Smooth muscle cell of the coronary artery (primary cell): ENCODE results near the gene DZIP1L. TPM values are rescaled to one million over a fixed set of nuclear protein-coding genes. Genes with fewer than 3 reads are reported as not detected.

Experiments
- total RNA-seq: library from RNA; depleted of rRNA; stranded (reverse); fragments of >200 nt; gene quantifications from 2 replicates; pipeline ENCODE4 v1.2.3, GENCODE V29; 2014; ENCODE audit warnings: low replicate concordance

The DZIP1L gene, protein sequence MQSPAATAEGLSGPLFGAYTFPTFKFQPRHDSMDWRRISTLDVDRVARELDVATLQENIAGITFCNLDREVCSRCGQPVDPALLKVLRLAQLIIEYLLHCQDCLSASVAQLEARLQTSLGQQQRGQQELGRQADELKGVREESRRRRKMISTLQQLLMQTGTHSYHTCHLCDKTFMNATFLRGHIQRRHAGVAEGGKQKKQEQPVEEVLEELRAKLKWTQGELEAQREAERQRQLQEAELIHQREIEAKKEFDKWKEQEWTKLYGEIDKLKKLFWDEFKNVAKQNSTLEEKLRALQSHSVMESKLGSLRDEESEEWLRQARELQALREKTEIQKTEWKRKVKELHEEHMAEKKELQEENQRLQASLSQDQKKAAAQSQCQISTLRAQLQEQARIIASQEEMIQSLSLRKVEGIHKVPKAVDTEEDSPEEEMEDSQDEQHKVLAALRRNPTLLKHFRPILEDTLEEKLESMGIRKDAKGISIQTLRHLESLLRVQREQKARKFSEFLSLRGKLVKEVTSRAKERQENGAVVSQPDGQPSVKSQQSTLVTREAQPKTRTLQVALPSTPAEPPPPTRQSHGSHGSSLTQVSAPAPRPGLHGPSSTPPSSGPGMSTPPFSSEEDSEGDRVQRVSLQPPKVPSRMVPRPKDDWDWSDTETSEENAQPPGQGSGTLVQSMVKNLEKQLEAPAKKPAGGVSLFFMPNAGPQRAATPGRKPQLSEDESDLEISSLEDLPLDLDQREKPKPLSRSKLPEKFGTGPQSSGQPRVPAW
- 20.0 and 22.0 TPM in 2 replicates for total RNA-seq

DNA sequence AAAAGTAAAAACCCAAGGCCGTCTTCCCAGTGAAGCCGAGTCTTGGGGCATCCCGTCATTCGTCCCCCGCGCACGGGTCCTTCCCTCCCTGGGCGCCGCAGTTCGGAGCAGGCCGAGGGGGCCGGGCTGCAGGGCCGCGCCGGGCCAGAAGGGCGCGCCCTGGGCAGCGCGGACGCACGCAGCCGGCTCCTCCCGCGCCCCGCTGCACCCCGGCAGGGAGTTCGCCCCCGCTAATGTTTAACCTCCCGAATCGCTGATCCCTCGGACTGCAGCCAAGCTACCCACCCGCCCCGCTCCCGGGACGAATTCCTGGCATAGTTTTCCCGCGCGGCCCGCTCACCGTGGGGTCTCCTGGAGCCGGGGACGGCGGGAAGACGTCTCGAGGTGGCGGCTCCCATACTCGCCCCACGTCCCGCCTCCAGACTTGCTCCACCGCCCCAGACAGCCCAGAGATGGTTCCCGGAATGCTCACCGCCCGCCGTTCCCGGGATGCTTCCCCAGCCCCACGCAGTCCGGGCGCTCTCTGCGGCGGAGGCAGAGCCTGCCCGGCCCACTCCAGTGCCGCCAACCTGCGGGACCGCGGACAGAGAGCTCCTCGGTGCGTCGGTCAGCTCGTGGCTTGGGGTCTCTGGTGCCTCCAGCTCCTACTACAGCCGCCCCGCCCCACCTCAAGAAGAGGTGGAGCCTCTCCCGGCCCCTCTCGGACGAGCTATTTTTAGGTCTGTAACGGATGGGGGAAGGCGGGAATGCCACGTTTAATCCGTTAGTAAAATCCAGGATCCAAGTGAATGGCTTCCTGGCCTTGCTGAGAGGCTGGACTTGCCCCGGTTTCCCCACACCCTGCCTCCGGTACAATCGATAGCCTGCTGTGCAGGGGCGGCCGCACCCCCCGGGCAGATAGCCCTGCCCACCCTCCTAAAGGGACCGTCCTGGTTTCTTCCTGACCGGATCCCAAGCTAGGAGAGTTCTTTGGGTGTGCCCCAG is at the start of gene DZIP1L:
TSS of gene DZIP1L (minus strand) at position 621 of the 984 bp plus-strand sequence. CDS start 11,637 bp downstream, outside the sequence.

DNA sequence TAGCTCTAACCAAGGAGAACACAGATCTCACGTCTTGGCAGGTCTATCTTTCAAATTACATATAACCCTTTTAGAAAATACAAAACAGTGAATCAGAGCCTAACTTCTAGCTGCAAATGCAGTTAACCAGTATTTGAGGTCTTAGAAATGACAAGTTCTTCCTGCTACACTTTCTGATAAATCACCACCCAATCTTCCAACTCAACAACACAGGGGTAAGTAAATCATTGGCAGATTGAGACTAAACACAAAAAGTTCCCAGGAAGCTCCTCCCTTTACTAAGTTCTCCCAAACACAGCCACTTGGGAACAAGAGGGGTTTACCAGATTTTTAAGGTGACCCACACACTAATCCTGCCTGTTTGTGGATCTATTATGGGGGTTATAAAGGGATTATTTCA is 16.8 kb upstream of the DZIP1L start, which contains the start of gene A4GNT:
TSS of gene A4GNT (minus strand) at position 152 of the 400 bp plus-strand sequence. CDS start 1,134 bp downstream, outside the sequence.

Other genes with a start within 250 kb of the DZIP1L start
- gene CLDN18, start 105.4 kb downstream of the DZIP1L start, total RNA-seq = not detected in 2 replicates
- gene A4GNT, start 16.8 kb upstream of the DZIP1L start, total RNA-seq = not detected in 2 replicates
- 12.6 and 12.9 TPM in 2 replicates for gene DBR1, start 59.3 kb upstream of the DZIP1L start, total RNA-seq
- gene ARMC8, start 71.7 kb upstream of the DZIP1L start, total RNA-seq = 34.0 and 45.3 TPM in 2 replicates
- 0.23 TPM in 2 replicates for gene NME9, start 214.2 kb upstream of the DZIP1L start, total RNA-seq
- gene MRAS, start 233.0 kb upstream of the DZIP1L start, total RNA-seq = 56.3 and 69.1 TPM in 2 replicates